Choroid plexus epithelial cell (primary cell): Measurements from ENCODE around the gene AK9.
"Not testable (repeated sequence)": the region's sequence is repeated elsewhere in the genome, so short reads cannot be mapped to it uniquely, and the experiment has no call there.

Experiments
- DNase-seq: peaks from one replicate; pipeline ENCODE4 v3.0.0-alpha.2; 2010; ENCODE audit warnings: low read depth
- H3K4me3 ChIP-seq: 2 replicates; pipeline ENCODE4 v1.5.1; 2011; ENCODE audit warnings: low read depth, mild to moderate bottlenecking, control low read depth, low read length, moderate library complexity
- CTCF ChIP-seq: conservative IDR thresholded peaks from 2 replicates; pipeline ENCODE4 v1.5.1; 2011; ENCODE audit warnings: low read depth, mild to moderate bottlenecking, control low read depth, inconsistent platforms, low read length, moderate library complexity

The AK9 gene

GRCh38 chr6:109527989-109528388, 163.0 kb downstream of the AK9 start:
- peak; percentile 41 for TF ChIP-seq CTCF
- no peak overlapping the region for H3K4me3 ChIP-seq
- DNase-seq = peak; percentile 39

GRCh38 chr6:109526905-109527628, 163.9 kb downstream of the AK9 start:
- H3K4me3 ChIP-seq = no peak overlapping the region
- peak; percentile 87 for DNase-seq
- TF ChIP-seq CTCF = peak; percentile 72

GRCh38 chr6:109524129-109524528, 166.9 kb downstream of the AK9 start:
- TF ChIP-seq CTCF = no peak
- no peak overlapping the region for H3K4me3 ChIP-seq

GRCh38 chr6:109523478-109523877, 167.5 kb downstream of the AK9 start:
- TF ChIP-seq CTCF = no peak
- H3K4me3 ChIP-seq = no peak overlapping the region
- peak; percentile 72 for DNase-seq

More at GRCh38 chr6:109524129-109524528, 166.9 kb downstream of the AK9 start:
- DNase-seq = no peak

GRCh38 chr6:109521080-109521479, 169.9 kb downstream of the AK9 start:
- DNase-seq = no peak
- H3K4me3 ChIP-seq = no peak overlapping the region
- TF ChIP-seq CTCF = no peak

GRCh38 chr6:109519647-109520046, 171.4 kb downstream of the AK9 start:
- not testable (repeated sequence) for DNase-seq, H3K4me3 ChIP-seq

- H3K4me3 ChIP-seq = no peak overlapping the region
- no peak for TF ChIP-seq CTCF
- no peak for DNase-seq
Measured at GRCh38 chr6:109516929-109517328, 174.1 kb downstream of the AK9 start.
